Kidney tubule cell (primary cell): Measurements from ENCODE around the gene RAPGEF3.

Experiments
- DNase-seq: peaks from one replicate; pipeline ENCODE4 v3.0.0-alpha.2; 2018; ENCODE audit warnings: low spot score

The RAPGEF3 gene

DNA sequence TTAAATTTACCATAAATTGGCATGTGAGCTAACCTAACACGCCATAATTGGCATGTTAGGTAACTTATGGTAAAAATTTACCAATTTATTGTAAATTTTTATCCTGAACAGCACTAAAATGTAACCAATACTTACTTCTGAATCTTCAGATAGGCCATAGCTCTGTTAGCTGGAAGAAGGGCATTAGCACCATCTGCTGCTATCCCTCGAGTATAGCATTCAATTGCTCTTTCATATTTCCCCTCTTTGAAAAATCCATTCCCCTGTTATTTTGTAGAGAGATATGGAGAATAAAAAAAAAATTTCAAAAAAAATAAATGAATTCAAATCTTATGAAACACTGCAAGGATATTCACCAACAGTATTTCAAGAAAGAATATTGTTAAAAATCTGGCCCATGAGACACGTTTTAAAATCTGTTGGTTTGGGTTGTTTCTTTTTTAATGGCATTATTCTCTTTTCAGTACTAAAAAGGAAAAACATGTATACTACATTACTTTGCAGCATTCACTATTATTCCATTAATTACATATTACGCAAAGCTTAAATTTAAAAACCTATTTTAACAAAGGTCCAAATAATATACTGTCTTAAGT is 71.9 kb downstream of the RAPGEF3 start:
- peak; percentile 49 for DNase-seq
